H1 (cell line): ENCODE measurements around the gene RTEL1. TPM values are rescaled to one million over a fixed set of nuclear protein-coding genes. Genes with fewer than 3 reads are reported as not detected.

Experiments used
- CTCF ChIA-PET: fragments of 300-600 bp; sonication (Branson Sonifier 250); formaldehyde crosslinking; loops from one replicate; lab custom pipeline; 2021; ENCODE audit not compliant: partially characterized antibody; lab: Charles Lee
- POLR2A ChIA-PET: fragments of 300-600 bp; sonication (Branson Sonifier 250); formaldehyde crosslinking; loops from one replicate; lab custom pipeline; 2021; ENCODE audit warnings: inconsistent platforms; ENCODE audit not compliant: partially characterized antibody; lab: Charles Lee
- DNase-seq, 2 experiments: peaks; one replicate each; pipeline versions ENCODE4 v3.0.0 to v3.0.0-alpha.2; 2010 to 2022; ENCODE audit warnings: low spot score in 2 of 2, low read depth in 1 of 2, mixed read lengths in 1 of 2
- FAIRE-seq: peaks from 2 replicates; lab custom pipeline; 2011; peaks lifted over from hg19 to GRCh38; lab: Jason Lieb, UNC
- H2AFZ ChIP-seq: 2 replicates; pipeline ENCODE4 v1.8.1; 2012; ENCODE audit warnings: low read length, inconsistent platforms
- H2AK5ac ChIP-seq: 2 replicates; pipeline ENCODE4 v1.6.1; 2013; ENCODE audit warnings: low read depth, low read length
- H2BK120ac ChIP-seq: replicated peaks from 2 replicates; pipeline ENCODE3; 2013; ENCODE audit warnings: low read depth, low read length, inconsistent platforms
- H2BK12ac ChIP-seq: 2 replicates; pipeline ENCODE4 v1.6.1; 2013; ENCODE audit warnings: low read depth, low read length
- H2BK15ac ChIP-seq: 2 replicates; pipeline ENCODE4 v1.6.1; 2013; ENCODE audit warnings: low read length
- H2BK20ac ChIP-seq: 2 replicates; pipeline ENCODE4 v1.6.1; 2013; ENCODE audit warnings: low read length
- H2BK5ac ChIP-seq: 2 replicates; pipeline ENCODE4 v1.6.1; 2013; ENCODE audit warnings: low read depth, low read length
- H3K14ac ChIP-seq: 2 replicates; pipeline ENCODE4 v1.6.1; 2013; ENCODE audit warnings: inconsistent platforms; ENCODE audit not compliant: insufficient read length
- H3K18ac ChIP-seq: 2 replicates; pipeline ENCODE4 v1.6.1; 2013; ENCODE audit warnings: low read length; ENCODE audit errors: extremely low read depth
- H3K23ac ChIP-seq: 2 replicates; pipeline ENCODE4 v1.6.1; 2013; ENCODE audit warnings: inconsistent platforms; ENCODE audit not compliant: insufficient read length
- H3K23me2 ChIP-seq: 2 replicates; pipeline ENCODE4 v1.6.1; 2013; ENCODE audit warnings: low read depth, low read length
- H3K27ac ChIP-seq: 2 replicates; pipeline ENCODE4 v1.6.1; 2011; ENCODE audit warnings: low read depth, low read length, inconsistent platforms
- H3K27me3 ChIP-seq, 4 experiments: replicated peaks in 1 of 4; 1 replicate in 1 of 4; 2 replicates in 3 of 4; pipeline versions ENCODE4 v1.6.1 to v1.8.1; 2011 to 2013; ENCODE audit warnings: low read length in 3 of 4, mild to moderate bottlenecking in 3 of 4, inconsistent platforms in 2 of 4, mixed read lengths in 2 of 4, moderate library complexity in 1 of 4; ENCODE audit not compliant: control insufficient read depth in 3 of 4, insufficient read depth in 3 of 4; ENCODE audit errors: extremely low read depth in 1 of 4
- H3K36me3 ChIP-seq, 4 experiments: 2 replicates each; pipeline versions ENCODE4 v1.6.1 to v1.8.1; 2011 to 2013; ENCODE audit warnings: mild to moderate bottlenecking in 4 of 4, low read length in 3 of 4, moderate library complexity in 2 of 4, control low read depth in 1 of 4, inconsistent platforms in 1 of 4; ENCODE audit not compliant: insufficient read depth in 4 of 4, control insufficient read depth in 2 of 4
- H3K4ac ChIP-seq: replicated peaks from 2 replicates; pipeline ENCODE3; 2013; ENCODE audit warnings: low read length, low read depth, mixed read lengths, inconsistent platforms; ENCODE audit not compliant: insufficient read length
- H3K4me1 ChIP-seq, 4 experiments: replicated peaks in 1 of 4; 1 replicate in 1 of 4; 2 replicates in 3 of 4; pipeline versions ENCODE4 v1.6.1 to v1.8.1; 2011 to 2013; ENCODE audit warnings: low read length in 3 of 4, inconsistent platforms in 2 of 4, mixed read lengths in 1 of 4; ENCODE audit not compliant: insufficient read depth in 4 of 4, control insufficient read depth in 3 of 4
- H3K4me2 ChIP-seq, 2 experiments: 2 replicates each; pipeline versions ENCODE4 v1.6.1 to v1.8.1; 2011 to 2013; ENCODE audit warnings: low read depth in 2 of 2, low read length in 2 of 2, control low read depth in 1 of 2, inconsistent platforms in 1 of 2, mild to moderate bottlenecking in 1 of 2; ENCODE audit not compliant: insufficient read depth in 1 of 2
- H3K4me3 ChIP-seq, 4 experiments: fragments of 200-600, 300-600 bp in 1 of 4; sonication (generic), shearing (Covaris generic), sonication (Bioruptor Twin) in 1 of 4; 2 replicates each; pipeline versions ENCODE4 v1.5.1 to v1.8.1; 2011 to 2016; ENCODE audit warnings: low read length in 4 of 4, low read depth in 3 of 4, control low read depth in 2 of 4, inconsistent platforms in 2 of 4, mild to moderate bottlenecking in 2 of 4, mixed read lengths in 1 of 4, moderate library complexity in 1 of 4; ENCODE audit not compliant: insufficient read depth in 2 of 4; ENCODE audit errors: extremely low read depth in 1 of 4
- H3K56ac ChIP-seq: replicated peaks from 2 replicates; pipeline ENCODE3; 2013; ENCODE audit warnings: low read depth, mild to moderate bottlenecking, mixed read lengths, low read length, inconsistent platforms; ENCODE audit not compliant: insufficient read length
- H3K79me1 ChIP-seq: 2 replicates; pipeline ENCODE4 v1.6.1; 2013; ENCODE audit warnings: low read depth, low read length, control low read depth
- H3K79me2 ChIP-seq, 2 experiments: 2 replicates each; pipeline versions ENCODE4 v1.6.1 to v1.8.1; 2012 to 2013; ENCODE audit warnings: low read length in 2 of 2, mild to moderate bottlenecking in 2 of 2, inconsistent platforms in 1 of 2; ENCODE audit not compliant: insufficient read depth in 2 of 2, control insufficient read depth in 1 of 2
- H3K9ac ChIP-seq, 4 experiments: replicated peaks in 1 of 4; 1 replicate in 1 of 4; 2 replicates in 3 of 4; pipeline versions ENCODE4 v1.6.1 to v1.8.1; 2011 to 2013; ENCODE audit warnings: low read depth in 3 of 4, low read length in 3 of 4, control low read depth in 2 of 4, mild to moderate bottlenecking in 2 of 4, moderate library complexity in 2 of 4, inconsistent platforms in 1 of 4; ENCODE audit errors: extremely low read depth in 1 of 4
- H3K9me3 ChIP-seq, 2 experiments: 2 replicates each; pipeline versions ENCODE4 v1.6.1 to v1.8.1; 2012 to 2013; ENCODE audit warnings: mild to moderate bottlenecking in 2 of 2, moderate library complexity in 2 of 2, control low read depth in 1 of 2, inconsistent platforms in 1 of 2, low read depth in 1 of 2, low read length in 1 of 2, mixed read lengths in 1 of 2; ENCODE audit not compliant: insufficient read depth in 2 of 2
- H4K20me1 ChIP-seq, 2 experiments: replicated peaks in 1 of 2; 2 replicates each; pipeline versions ENCODE3 to v1.8.1; 2011 to 2013; ENCODE audit warnings: inconsistent platforms in 2 of 2, low read length in 2 of 2, mild to moderate bottlenecking in 1 of 2; ENCODE audit not compliant: insufficient read depth in 2 of 2, control insufficient read depth in 1 of 2
- H4K5ac ChIP-seq: 2 replicates; pipeline ENCODE4 v1.6.1; 2013; ENCODE audit warnings: low read length, low read depth, mixed read lengths, inconsistent platforms; ENCODE audit not compliant: insufficient read length
- H4K8ac ChIP-seq: 2 replicates; pipeline ENCODE4 v1.8.0; 2013; ENCODE audit warnings: mild to moderate bottlenecking, moderate library complexity, low read length, inconsistent platforms; ENCODE audit not compliant: insufficient read depth; ENCODE audit errors: extremely low read depth
- H4K91ac ChIP-seq: replicated peaks from 2 replicates; pipeline ENCODE3; 2013; ENCODE audit warnings: low read length, mixed read lengths, inconsistent platforms; ENCODE audit not compliant: insufficient read length
- ATF3 ChIP-seq: IDR thresholded peaks from 2 replicates; pipeline ENCODE4 v1.6.1; 2011; ENCODE audit warnings: low read depth, mild to moderate bottlenecking, low read length; ENCODE audit not compliant: insufficient read depth
- BACH1 ChIP-seq: IDR thresholded peaks from 2 replicates; pipeline ENCODE4 v1.6.1; 2012; ENCODE audit warnings: low read length, improper control_type of control experiment
- CHD2 ChIP-seq: IDR thresholded peaks from 2 replicates; pipeline ENCODE4 v1.6.1; 2012; ENCODE audit warnings: low read length, improper control_type of control experiment
- FOSL1 ChIP-seq: IDR thresholded peaks from 2 replicates; pipeline ENCODE4 v1.6.1; 2011; ENCODE audit warnings: mild to moderate bottlenecking, low read depth, low read length, moderate library complexity; ENCODE audit not compliant: insufficient read depth
- KDM1A ChIP-seq: fragments of 200-600, 300-600 bp; sonication (generic); IDR thresholded peaks from 2 replicates; pipeline ENCODE4 v1.7.1; 2016; ENCODE audit warnings: mild to moderate bottlenecking, low read length, borderline replicate concordance
- KDM5A ChIP-seq: fragments of 200-600 bp; IDR thresholded peaks from 2 replicates; pipeline ENCODE4 v1.7.1; 2012; ENCODE audit warnings: mild to moderate bottlenecking, low read length, inconsistent platforms, mixed read lengths
- RNF2 ChIP-seq: fragments of 200-900, 300-1000 bp; sonication (generic); IDR thresholded peaks from 2 replicates; pipeline ENCODE4 v1.7.1; 2016; ENCODE audit warnings: borderline replicate concordance, low read depth, mild to moderate bottlenecking, antibody characterized with exemption, low read length; ENCODE audit not compliant: poor library complexity, severe bottlenecking; ENCODE audit errors: missing control alignments
- RXRA ChIP-seq: IDR thresholded peaks from 2 replicates; pipeline ENCODE4 v1.6.1; 2011; ENCODE audit warnings: low read depth, mild to moderate bottlenecking, low read length, moderate library complexity; ENCODE audit not compliant: insufficient read depth
- TAF7 ChIP-seq: optimal IDR thresholded peaks from 2 replicates; pipeline ENCODE3; 2011; ENCODE audit warnings: low read depth, mild to moderate bottlenecking, inconsistent platforms, low read length, moderate library complexity, borderline replicate concordance
- ZNF274 ChIP-seq: IDR thresholded peaks from 2 replicates; pipeline ENCODE4 v1.7.0; 2012; ENCODE audit warnings: low read length, borderline replicate concordance; ENCODE audit errors: extremely low read depth
- WGBS, 2 experiments: shearing (Covaris generic) in 1 of 2; methylation state at CpG; one replicate each; pipeline versions ENCODE4 v1.1.6 to v1.1.7; 2013 to 2015; ENCODE audit warnings: low lambda C conversion rate in 2 of 2, mixed read lengths in 2 of 2, inconsistent platforms in 1 of 2, low coverage in 1 of 2, missing lambda C conversion rate in 1 of 2; ENCODE audit not compliant: insufficient replicate concordance in 2 of 2, insufficient coverage in 1 of 2, insufficient read length in 1 of 2; ENCODE audit errors: extremely low coverage in 1 of 2, missing lambda C conversion rate in 1 of 2; 5-methylcytosine and 5-hydroxymethylcytosine counted together
- polyA plus RNA-seq, 7 experiments: library from polyadenylated mRNA; depleted of rRNA in 3 of 7; stranded (reverse) in 5 of 7; unstranded in 2 of 7; fragments of >200 nt in 5 of 7; fragments of 200-250 nt in 2 of 7; gene quantifications; 1 replicate in 5 of 7; 2 replicates in 1 of 7; 4 replicates in 1 of 7; pipeline versions ENCODE4 v1.2.1 to v1.2.3, GENCODE V29; 2011 to 2013; ENCODE audit warnings: missing spikeins in 2 of 7, mixed read lengths in 2 of 7
- total RNA-seq: library from RNA; stranded (reverse); fragmentation: NEBNext Ultra II Directional; extraction: Animal tissue kit (Norgen Biotek cat#: 25700); gene quantifications from 2 replicates; pipeline ENCODE4 v1.2.1, GENCODE V29; 2021

The RTEL1 gene
- total and polyA plus RNA-seq, 2 of the 8 experiments (the other 6 are each of a cell fraction or from before 2014, with no cell fraction given): 16.2 to 37.1 TPM

DNA sequence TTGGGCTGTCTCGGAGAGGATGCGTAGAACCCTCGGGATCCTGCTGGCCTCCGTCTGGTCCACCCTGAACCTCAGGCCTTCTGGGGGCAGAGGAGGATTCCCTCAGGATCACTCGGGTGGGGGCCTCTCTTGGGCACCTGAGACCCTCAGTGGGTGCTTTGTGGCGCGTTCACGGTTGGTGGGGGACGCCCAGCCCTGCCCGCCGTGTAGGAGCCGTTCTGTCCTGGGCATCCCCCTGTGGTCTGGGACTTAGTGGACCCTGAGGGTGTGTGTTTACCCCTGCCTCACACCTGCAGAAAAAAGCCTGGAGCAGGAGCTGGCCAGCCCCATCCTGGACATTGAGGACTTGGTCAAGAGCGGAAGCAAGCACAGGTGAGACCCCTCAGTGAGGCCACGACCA lies 7.6 kb downstream of the RTEL1 start:
- CTCF ChIA-PET: interaction anchor here (0.7 to 1.5 kb wide), 5 partner anchors 9 to 170 kb away, joined by 3 to 5 read pairs (median 3); no protein-coding TSS in a partner anchor
- no peak for DNase-seq
- peaks cover 2 to 10% of the 10 kb centered on the region in 2 experiments for H4K20me1 ChIP-seq

More for the DNA sequence above, 7.6 kb downstream of the RTEL1 start:
- H2AFZ ChIP-seq: no peak overlapping the region
- peaks cover 2 to 31% (median 18%) of the 10 kb centered on the region in 4 experiments; a peak in 7 of 8 replicates for H3K36me3 ChIP-seq
- no peak overlapping the region for H3K14ac ChIP-seq
- no peak overlapping the region for H2BK12ac ChIP-seq
- TF ChIP-seq KDM1A: no peak
- TF ChIP-seq BACH1: no peak
- no peak for TF ChIP-seq ATF3
- TF ChIP-seq RNF2: no peak
- no peak for TF ChIP-seq TAF7
- TF ChIP-seq ZNF274: no peak
- TF ChIP-seq CHD2: no peak
- TF ChIP-seq KDM5A: no peak
- TF ChIP-seq RXRA: no peak
- no peak for TF ChIP-seq FOSL1
- TF ChIP-seq, all 59 proteins: peak for 0
- POLR2A ChIA-PET: interaction anchor here (1.0 kb wide), 1 partner anchor 33 kb away, joined by 5 read pairs; no protein-coding TSS in a partner anchor
- Histone ChIP-seq H3K27me3 (no peaks in the 10 kb centered on the region), H3K9ac (no peak overlapping the region), H2BK120ac (no peak overlapping the region), H3K4me3 (no peak overlapping the region), H3K23ac (no peak overlapping the region), H3K4me2 (no peak overlapping the region), H3K56ac (no peak overlapping the region), H2AK5ac (no peak overlapping the region), H2BK5ac (no peak overlapping the region), H2BK15ac (no peak overlapping the region), H3K79me2 (no peaks in the 10 kb centered on the region), H4K8ac (no peak overlapping the region), H4K91ac (no peak overlapping the region), H3K9me3 (no peaks in the 10 kb centered on the region), H3K4me1 (no peaks in the 10 kb centered on the region), H3K27ac (no peak overlapping the region), H4K5ac (no peak overlapping the region), H3K23me2 (no peaks in the 10 kb centered on the region), H3K4ac (no peak overlapping the region), H2BK20ac (no peak overlapping the region), H3K79me1 (no peaks in the 10 kb centered on the region; the same call in 1 of the 2 replicates), H3K18ac (no peak overlapping the region)
- 92% methylated on average over 14 of the region's 14 CpGs; no CpG with 5 or more reads in 1 of the 2 experiments for WGBS, 2 experiments
- FAIRE-seq: no peak
